Choroid plexus epithelial cell (primary cell): Measurements from ENCODE around the gene KIAA1586.

Experiments used
- DNase-seq: peaks from one replicate; pipeline ENCODE4 v3.0.0-alpha.2; 2010; ENCODE audit warnings: low read depth
- H3K4me3 ChIP-seq: 2 replicates; pipeline ENCODE4 v1.5.1; 2011; ENCODE audit warnings: low read depth, mild to moderate bottlenecking, control low read depth, low read length, moderate library complexity
- TF ChIP-seq, protein P1 (sequence below): conservative IDR thresholded peaks from 2 replicates; pipeline ENCODE4 v1.5.1; 2011; ENCODE audit warnings: low read depth, mild to moderate bottlenecking, control low read depth, inconsistent platforms, low read length, moderate library complexity

KIAA1586 gene

DNA sequence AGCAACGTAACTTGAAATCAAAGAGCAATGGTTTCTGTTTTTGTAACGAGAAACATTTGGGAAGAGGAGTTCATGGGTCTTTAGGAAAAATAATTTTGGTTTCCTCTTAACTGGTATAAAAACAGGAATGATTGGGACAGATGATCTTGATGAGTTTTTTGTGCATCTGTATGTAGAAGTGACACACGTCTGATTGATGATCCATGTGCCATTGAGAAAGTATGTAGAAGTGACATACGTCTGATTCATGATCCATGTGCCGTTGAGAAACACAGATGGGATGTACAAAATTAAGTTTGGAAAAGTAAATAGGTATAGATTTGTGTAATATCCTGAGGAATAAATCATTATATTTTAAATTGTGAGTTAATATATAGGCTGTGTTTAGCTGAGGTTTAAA lies 2.1 kb downstream of the KIAA1586 start:
- DNase-seq, result no peak
- H3K4me3 ChIP-seq, result no peak overlapping the region
- TF ChIP-seq, protein P1, sequence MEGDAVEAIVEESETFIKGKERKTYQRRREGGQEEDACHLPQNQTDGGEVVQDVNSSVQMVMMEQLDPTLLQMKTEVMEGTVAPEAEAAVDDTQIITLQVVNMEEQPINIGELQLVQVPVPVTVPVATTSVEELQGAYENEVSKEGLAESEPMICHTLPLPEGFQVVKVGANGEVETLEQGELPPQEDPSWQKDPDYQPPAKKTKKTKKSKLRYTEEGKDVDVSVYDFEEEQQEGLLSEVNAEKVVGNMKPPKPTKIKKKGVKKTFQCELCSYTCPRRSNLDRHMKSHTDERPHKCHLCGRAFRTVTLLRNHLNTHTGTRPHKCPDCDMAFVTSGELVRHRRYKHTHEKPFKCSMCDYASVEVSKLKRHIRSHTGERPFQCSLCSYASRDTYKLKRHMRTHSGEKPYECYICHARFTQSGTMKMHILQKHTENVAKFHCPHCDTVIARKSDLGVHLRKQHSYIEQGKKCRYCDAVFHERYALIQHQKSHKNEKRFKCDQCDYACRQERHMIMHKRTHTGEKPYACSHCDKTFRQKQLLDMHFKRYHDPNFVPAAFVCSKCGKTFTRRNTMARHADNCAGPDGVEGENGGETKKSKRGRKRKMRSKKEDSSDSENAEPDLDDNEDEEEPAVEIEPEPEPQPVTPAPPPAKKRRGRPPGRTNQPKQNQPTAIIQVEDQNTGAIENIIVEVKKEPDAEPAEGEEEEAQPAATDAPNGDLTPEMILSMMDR, result no peak

DNA sequence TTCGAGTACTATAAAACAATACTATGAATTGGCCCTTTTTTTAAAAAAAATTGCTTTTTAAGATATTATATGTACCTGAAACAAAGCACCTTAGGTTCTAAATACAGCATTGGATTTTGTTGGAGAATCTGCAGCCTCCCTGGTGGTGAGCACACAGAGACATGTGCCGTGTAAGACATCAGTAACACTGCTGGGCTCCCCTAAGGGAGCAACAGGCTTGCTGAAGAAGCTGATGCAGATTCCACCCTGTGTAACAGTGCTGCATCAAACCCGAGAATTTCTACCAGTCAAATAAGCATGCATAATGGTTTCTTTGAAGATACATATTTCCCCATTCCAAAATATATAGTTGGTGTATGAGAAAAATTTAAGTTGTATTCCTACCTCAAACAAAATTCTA lies 17.4 kb downstream of the KIAA1586 start:
- no peak for DNase-seq
- TF ChIP-seq, protein P1, result no peak
- H3K4me3 ChIP-seq, result no peak overlapping the region

DNA sequence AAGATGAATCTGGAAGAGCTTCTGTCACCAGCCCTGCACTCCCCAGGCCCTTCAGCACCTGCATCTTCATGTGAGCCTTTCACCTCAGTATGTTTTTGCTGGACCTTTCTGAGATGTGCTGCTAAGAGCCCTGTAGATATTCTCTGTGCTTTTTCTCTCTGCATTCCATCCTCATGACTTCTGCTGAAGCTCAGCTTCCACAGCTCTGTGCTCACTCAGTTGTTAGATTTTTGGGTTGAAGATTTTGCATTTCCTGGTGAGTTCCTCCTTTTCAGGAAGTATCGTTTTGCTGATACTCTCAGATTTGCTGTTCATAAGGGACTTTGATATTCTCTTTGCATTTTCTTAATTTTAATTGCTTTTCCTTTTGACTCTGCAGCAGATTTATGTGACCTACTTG lies 18.3 kb downstream of the KIAA1586 start:
- DNase-seq, result peak; percentile 58
- no peak overlapping the region for H3K4me3 ChIP-seq
- TF ChIP-seq, protein P1, result no peak

DNA sequence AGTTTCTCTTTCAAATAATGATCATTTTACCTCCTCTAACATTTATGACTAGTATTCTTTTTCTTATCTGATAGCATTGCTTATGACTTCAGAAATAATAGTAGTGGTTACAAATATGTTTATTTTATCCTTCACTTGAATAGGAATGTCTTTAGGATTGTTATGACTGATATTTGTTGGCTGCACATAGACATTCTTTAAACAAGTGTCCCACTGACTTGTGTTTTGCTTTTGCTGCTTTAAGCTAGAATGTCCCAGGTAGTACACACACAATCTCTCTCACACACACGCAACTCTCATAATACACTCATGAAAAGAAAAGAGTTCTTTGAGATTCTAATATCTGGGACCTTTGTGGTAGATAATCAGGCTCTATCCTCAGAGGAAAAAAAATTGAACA lies 21.6 kb downstream of the KIAA1586 start:
- DNase-seq, result peak; percentile 70
- TF ChIP-seq, protein P1, result no peak
- no peak overlapping the region for H3K4me3 ChIP-seq

DNA sequence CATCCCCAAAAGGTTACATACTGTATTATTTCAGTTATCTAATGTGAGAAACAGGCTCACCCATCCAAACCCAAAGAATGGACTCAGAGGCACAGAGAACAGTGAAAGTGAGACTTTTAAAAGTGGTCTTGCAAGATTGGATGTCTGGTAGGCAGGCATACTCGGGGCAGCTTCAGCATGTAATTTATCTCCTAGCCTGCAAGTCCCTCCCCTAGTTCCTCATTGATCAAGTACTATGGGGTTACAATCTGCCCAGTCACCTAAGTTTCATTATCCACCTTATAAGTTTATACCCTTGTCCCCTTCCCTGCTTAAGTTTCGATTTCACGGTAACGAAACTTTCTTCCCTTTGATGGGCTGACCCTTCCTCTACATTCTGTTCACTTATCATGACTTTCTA lies 22.7 kb downstream of the KIAA1586 start:
- H3K4me3 ChIP-seq, result no peak overlapping the region
- TF ChIP-seq, protein P1, result no peak
- DNase-seq, result no peak

DNA sequence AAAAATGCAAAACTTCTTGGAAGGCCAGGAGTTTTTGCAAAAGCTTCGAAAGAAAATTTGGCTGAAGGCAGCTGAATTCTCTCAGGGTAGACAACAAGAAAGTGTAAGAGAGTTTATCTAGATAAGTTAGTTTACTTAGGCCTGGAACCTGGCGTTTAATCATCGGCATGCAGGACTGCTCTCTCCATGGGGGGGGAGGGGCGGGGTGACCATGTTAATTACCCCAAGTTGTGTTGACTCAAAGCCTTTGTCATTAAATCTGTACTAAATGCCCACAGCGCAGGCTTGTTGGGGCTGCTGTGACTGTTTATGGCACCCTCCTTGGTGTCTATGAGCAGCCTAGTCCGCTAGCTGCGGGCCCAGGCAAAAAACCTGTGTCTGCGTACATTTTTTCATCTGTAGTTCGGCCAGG lies 23.4 kb downstream of the KIAA1586 start:
- no peak overlapping the region for H3K4me3 ChIP-seq
- TF ChIP-seq, protein P1, result no peak
- DNase-seq, result no peak

DNA sequence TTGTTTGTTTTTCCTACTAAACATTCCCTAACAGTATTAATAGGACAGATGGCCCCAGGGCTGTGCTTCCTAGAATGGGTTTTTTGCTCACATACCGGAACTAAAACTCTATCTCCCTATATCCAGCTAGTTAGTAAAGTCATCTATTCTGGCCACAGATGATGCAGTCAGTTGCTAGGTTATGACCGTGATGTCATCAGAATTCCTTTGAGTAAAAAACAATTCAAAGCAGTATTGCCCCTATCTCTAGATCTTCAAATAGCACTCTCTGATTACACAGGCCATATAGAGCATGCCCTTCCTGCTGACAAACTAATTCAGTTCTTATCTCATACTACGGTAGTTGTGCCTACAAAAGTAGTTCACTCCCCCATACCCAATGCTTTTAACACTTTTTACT lies 25.6 kb downstream of the KIAA1586 start:
- H3K4me3 ChIP-seq, result no peak overlapping the region
- TF ChIP-seq, protein P1, result no peak
- no peak for DNase-seq
